Measurements from ENCODE around the gene ZC2HC1C.

Gene ZC2HC1C

DNA sequence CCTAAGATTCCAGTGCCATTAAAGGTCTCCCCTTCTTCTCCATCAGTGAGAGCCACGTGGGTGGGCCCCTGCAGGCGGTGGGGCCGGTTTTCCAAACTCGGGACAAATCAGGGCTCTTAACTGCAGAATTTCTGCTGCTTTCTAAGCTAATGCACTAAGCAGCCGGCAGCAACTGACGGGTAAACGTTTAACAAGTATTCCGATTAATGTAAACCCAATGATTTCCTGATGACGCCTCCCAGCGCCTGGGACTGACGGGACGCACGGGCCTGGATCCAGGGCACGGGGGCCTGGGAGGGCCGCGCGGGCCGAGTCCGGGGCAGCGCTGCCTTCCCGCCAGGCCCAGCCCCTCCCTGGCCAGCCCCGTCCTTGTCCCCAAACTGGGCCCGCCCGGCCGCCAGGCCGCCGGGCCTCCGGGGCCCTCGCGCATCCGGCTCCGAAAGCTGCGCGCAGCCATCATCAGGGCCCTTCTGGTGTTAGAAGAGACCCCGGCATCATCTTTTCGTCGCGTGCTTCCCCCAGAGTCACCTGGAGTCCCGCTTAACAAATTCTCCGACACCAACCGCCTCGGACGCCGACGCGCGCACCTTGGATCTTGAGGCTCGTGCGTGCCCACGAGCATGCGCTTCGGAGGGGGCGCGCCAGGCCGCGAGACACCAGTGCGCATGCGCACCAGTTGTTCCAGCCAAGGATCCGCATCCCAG, 18.4 kb upstream of the ZC2HC1C start, which contains the start of gene MLH3:
TSS of gene MLH3 (minus strand) at position 616 of the 704 bp plus-strand sequence. CDS start 1,812 bp downstream, outside the sequence.
- H3K79me2 ChIP-seq (ENCODE audit: insufficient read depth, low read length): peaks cover 59% of the 10 kb centered on the region
- H3K27me3 ChIP-seq (ENCODE audit: insufficient read depth, low read length, poor library complexity): no peaks in the 10 kb centered on the region
- H4K20me1 ChIP-seq (ENCODE audit: insufficient read depth, low read length): no peaks in the 10 kb centered on the region
- H3K4me2 ChIP-seq (ENCODE audit: insufficient read depth, low read length): peak within 1 kb of the TSS; percentile 66
- H3K9me3 ChIP-seq (ENCODE audit: insufficient read depth, low read length, severe bottlenecking): no peaks in the 10 kb centered on the region
- peaks cover 30% of the 10 kb centered on the region for H3K36me3 ChIP-seq (ENCODE audit: insufficient read depth, low read length)
- peaks cover 37% of the 10 kb centered on the region for H3K4me1 ChIP-seq (ENCODE audit: insufficient read depth, low read length)
- H3K4me3 ChIP-seq (ENCODE audit: low read depth in 1 of 2, low read length in 2 of 2): peak within 1 kb of the TSS; percentile 55 to 72; a peak in 3 of 4 replicates
- H3K27ac ChIP-seq (ENCODE audit: low read length): peak within 1 kb of the TSS; percentile 91
- ATAC-seq (ENCODE audit: insufficient read depth, low read depth) (peak; percentile 82), DNase-seq (peak; percentile 84)
- H3K9ac ChIP-seq (ENCODE audit: low read depth, low read length): peak within 1 kb of the TSS; percentile 86
- TF ChIP-seq CTCF (IDR thresholded peaks at IDR 0.05; ENCODE audit: borderline replicate concordance, extremely low read depth, low read length, poor library complexity, severe bottlenecking): peak; percentile 2
- TF ChIP-seq EZH2 (IDR thresholded peaks at IDR 0.05; ENCODE audit: borderline replicate concordance, low read depth, low read length, severe bottlenecking): no peak
- peak within 1 kb of the TSS; percentile 92 for H2AFZ ChIP-seq (ENCODE audit: low read depth, low read length)

DNA sequence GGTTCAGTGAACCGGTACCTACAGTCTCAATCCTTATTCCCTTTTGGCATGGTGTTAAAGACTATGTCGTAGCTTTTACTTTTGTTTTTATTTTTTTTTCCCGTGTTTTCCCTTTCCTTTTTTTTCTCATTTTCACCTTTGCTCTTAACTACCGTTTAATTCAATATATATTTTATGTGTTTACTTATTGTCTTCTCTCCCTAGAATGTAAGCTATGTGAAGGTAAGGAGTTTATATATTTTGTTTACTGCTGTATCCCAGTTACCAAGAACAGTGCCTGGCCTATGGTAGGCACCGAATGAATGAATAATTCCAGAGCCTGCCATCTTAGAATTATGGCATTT, 17.9 kb upstream of the ZC2HC1C start:
- no peaks in the 10 kb centered on the region for H4K20me1 ChIP-seq (ENCODE audit: insufficient read depth, low read length)
- H3K27ac ChIP-seq (ENCODE audit: low read length): peak overlapping the region; percentile 91
- ATAC-seq (ENCODE audit: insufficient read depth, low read depth) (no peak), DNase-seq (no peak)
- peak overlapping the region; percentile 55 to 72; a peak in 3 of 4 replicates for H3K4me3 ChIP-seq (ENCODE audit: low read depth in 1 of 2, low read length in 2 of 2)
- H3K79me2 ChIP-seq (ENCODE audit: insufficient read depth, low read length): peaks cover 54% of the 10 kb centered on the region
- peak overlapping the region; percentile 66 for H3K4me2 ChIP-seq (ENCODE audit: insufficient read depth, low read length)
- peaks cover 34% of the 10 kb centered on the region for H3K36me3 ChIP-seq (ENCODE audit: insufficient read depth, low read length)
- no peaks in the 10 kb centered on the region for H3K9me3 ChIP-seq (ENCODE audit: insufficient read depth, low read length, severe bottlenecking)
- no peaks in the 10 kb centered on the region for H3K27me3 ChIP-seq (ENCODE audit: insufficient read depth, low read length, poor library complexity)
- peaks cover 32% of the 10 kb centered on the region for H3K4me1 ChIP-seq (ENCODE audit: insufficient read depth, low read length)
- TF ChIP-seq CTCF (IDR thresholded peaks at IDR 0.05; ENCODE audit: borderline replicate concordance, extremely low read depth, low read length, poor library complexity, severe bottlenecking) (no peak), EZH2 (IDR thresholded peaks at IDR 0.05; ENCODE audit: borderline replicate concordance, low read depth, low read length, severe bottlenecking) (no peak)
- peak overlapping the region; percentile 86 for H3K9ac ChIP-seq (ENCODE audit: low read depth, low read length)
- peak overlapping the region; percentile 92 for H2AFZ ChIP-seq (ENCODE audit: low read depth, low read length)

- no peak overlapping the region for H3K9ac ChIP-seq (ENCODE audit: low read depth, low read length)
- peaks cover 41% of the 10 kb centered on the region for H3K36me3 ChIP-seq (ENCODE audit: insufficient read depth, low read length)
- no peak for ATAC-seq (ENCODE audit: insufficient read depth, low read depth)
- no peaks in the 10 kb centered on the region for H3K27me3 ChIP-seq (ENCODE audit: insufficient read depth, low read length, poor library complexity)
- no peak for DNase-seq
- H2AFZ ChIP-seq (ENCODE audit: low read depth, low read length): no peak overlapping the region
- H4K20me1 ChIP-seq (ENCODE audit: insufficient read depth, low read length): no peaks in the 10 kb centered on the region
- peaks cover 50% of the 10 kb centered on the region for H3K79me2 ChIP-seq (ENCODE audit: insufficient read depth, low read length)
- no peak overlapping the region for H3K27ac ChIP-seq (ENCODE audit: low read length)
- no peak overlapping the region for H3K4me2 ChIP-seq (ENCODE audit: insufficient read depth, low read length)
- H3K9me3 ChIP-seq (ENCODE audit: insufficient read depth, low read length, severe bottlenecking): no peaks in the 10 kb centered on the region
- H3K4me3 ChIP-seq (ENCODE audit: low read depth in 1 of 2, low read length in 2 of 2): no peak overlapping the region
- no peak for TF ChIP-seq EZH2 (IDR thresholded peaks at IDR 0.05; ENCODE audit: borderline replicate concordance, low read depth, low read length, severe bottlenecking)
- TF ChIP-seq CTCF (IDR thresholded peaks at IDR 0.05; ENCODE audit: borderline replicate concordance, extremely low read depth, low read length, poor library complexity, severe bottlenecking): no peak
- H3K4me1 ChIP-seq (ENCODE audit: insufficient read depth, low read length): peaks cover 26% of the 10 kb centered on the region
These were observed 15.8 kb upstream of the ZC2HC1C start for GRCh38 chr14:75053396-75054291.

All from DND-41 (cell line).